Activated CD8-positive, alpha-beta T cell treated with anti-CD3 and anti-CD28 coated beads for 36 hours (primary cell): ENCODE measurements around the gene ST8SIA6. TPM values are rescaled to one million over a fixed set of nuclear protein-coding genes. Genes with fewer than 3 reads are reported as not detected.

Experiments used
- ATAC-seq: fragments of 200-7000 bp; cut with Tn5 transposase; one replicate; pipeline ENCODE4 v1.10.0; 2021; ENCODE audit warnings: mild to moderate bottlenecking, moderate library complexity
- CTCF ChIA-PET: fragments of 350-600 bp; sonication (Branson Sonifier 250); formaldehyde crosslinking; loops from one replicate; lab custom pipeline; 2021; ENCODE audit warnings: antibody characterized with exemption; lab: Charles Lee
- POLR2A ChIA-PET: fragments of 350-600 bp; sonication (Branson Sonifier 250); formaldehyde crosslinking; loops from one replicate; lab custom pipeline; 2021; ENCODE audit warnings: antibody characterized with exemption; lab: Charles Lee
- DNase-seq: peaks from one replicate; pipeline ENCODE4 v3.0.0-alpha.2; 2020
- H3K27ac Mint-ChIP-seq: one replicate; pipeline ENCODE4 v1.8.0; 2021; ENCODE audit warnings: mild to moderate bottlenecking, mixed read lengths
- H3K27me3 Mint-ChIP-seq: one replicate; pipeline ENCODE4 v1.8.0; 2021; ENCODE audit warnings: mixed read lengths
- H3K36me3 Mint-ChIP-seq: one replicate; pipeline ENCODE4 v1.8.0; 2021; ENCODE audit warnings: low read depth, mixed read lengths
- H3K4me1 Mint-ChIP-seq: one replicate; pipeline ENCODE4 v1.8.0; 2021; ENCODE audit warnings: low read depth, mixed read lengths
- H3K4me3 Mint-ChIP-seq: one replicate; pipeline ENCODE4 v1.8.0; 2021; ENCODE audit warnings: mild to moderate bottlenecking, moderate library complexity, mixed read lengths
- H3K9me3 Mint-ChIP-seq: one replicate; pipeline ENCODE4 v1.8.0; 2021; ENCODE audit warnings: mixed read lengths
- intact Hi-C: fragments of 100-400 bp; cut with micrococcal nuclease; formaldehyde crosslinking; loops from one replicate; pipeline ENCODE4 v1.10.0; 2022
- total RNA-seq, 2 experiments: library from RNA; stranded (reverse); gene quantifications; one replicate each; pipeline ENCODE4 v1.2.3, GENCODE V29; 2021
- TF ChIP-seq, protein P1 (sequence below): fragments of 200-600 bp; IDR thresholded peaks from one replicate; pipeline ENCODE4 v1.8.0; 2022; ENCODE audit warnings: antibody characterized with exemption, mild to moderate bottlenecking

The ST8SIA6 gene
- total RNA-seq, 2 experiments from 2014 or later = not detected

DNA sequence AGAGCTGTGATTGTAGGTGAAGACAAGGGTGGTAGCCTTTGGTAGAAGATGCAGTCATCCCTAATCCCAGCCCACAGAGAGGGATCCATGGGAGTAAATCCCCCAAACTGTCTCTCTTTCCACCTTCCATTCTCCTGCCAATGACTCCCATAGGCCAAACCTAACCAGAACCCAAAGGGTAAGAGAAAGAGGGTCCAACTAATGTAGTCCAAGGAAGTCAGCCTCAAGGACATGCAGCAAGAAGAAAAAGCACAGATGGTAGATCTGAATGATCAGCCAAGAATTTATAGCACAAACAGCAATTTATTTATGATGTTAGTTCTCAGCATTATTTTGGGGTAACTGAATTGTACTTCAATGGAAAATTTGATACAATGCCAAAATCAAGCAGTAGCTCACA is 87.7 kb downstream of the ST8SIA6 start:
- Mint-ChIP-seq H3K27me3 (no peaks in the 10 kb centered on the region), H3K9me3 (peaks cover 4% of the 10 kb centered on the region), H3K36me3 (no peaks in the 10 kb centered on the region), H3K27ac (no peak overlapping the region), H3K4me1 (peaks cover 3% of the 10 kb centered on the region), H3K4me3 (no peak overlapping the region)
- DNase-seq (no peak), ATAC-seq (no peak)
- TF ChIP-seq, protein P1, sequence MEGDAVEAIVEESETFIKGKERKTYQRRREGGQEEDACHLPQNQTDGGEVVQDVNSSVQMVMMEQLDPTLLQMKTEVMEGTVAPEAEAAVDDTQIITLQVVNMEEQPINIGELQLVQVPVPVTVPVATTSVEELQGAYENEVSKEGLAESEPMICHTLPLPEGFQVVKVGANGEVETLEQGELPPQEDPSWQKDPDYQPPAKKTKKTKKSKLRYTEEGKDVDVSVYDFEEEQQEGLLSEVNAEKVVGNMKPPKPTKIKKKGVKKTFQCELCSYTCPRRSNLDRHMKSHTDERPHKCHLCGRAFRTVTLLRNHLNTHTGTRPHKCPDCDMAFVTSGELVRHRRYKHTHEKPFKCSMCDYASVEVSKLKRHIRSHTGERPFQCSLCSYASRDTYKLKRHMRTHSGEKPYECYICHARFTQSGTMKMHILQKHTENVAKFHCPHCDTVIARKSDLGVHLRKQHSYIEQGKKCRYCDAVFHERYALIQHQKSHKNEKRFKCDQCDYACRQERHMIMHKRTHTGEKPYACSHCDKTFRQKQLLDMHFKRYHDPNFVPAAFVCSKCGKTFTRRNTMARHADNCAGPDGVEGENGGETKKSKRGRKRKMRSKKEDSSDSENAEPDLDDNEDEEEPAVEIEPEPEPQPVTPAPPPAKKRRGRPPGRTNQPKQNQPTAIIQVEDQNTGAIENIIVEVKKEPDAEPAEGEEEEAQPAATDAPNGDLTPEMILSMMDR = no peak
- CTCF ChIA-PET = interaction anchor here (4.5 kb wide), 1 partner anchor 9 kb away, joined by 35 read pairs; no protein-coding TSS in a partner anchor
- intact Hi-C loops = no loop called here
- POLR2A ChIA-PET = no interaction called here

DNA sequence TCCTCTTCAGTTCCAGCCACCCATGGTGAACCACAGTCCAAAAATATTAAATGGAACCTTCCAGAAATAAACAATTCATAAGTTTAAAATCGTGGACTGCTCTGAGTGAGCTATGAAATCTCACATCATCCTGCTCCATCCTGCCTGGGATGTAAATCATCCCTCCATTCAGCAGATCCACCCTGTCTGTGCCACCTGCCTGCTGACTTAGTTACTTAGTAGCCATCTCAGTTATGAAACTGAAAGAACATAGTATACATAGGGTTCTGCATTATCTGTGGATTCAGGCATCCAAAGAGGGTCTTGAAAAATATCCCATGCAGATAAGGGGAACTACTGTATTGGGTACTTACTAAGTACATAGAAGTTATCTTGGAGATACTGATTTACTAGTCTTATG is 89.0 kb downstream of the ST8SIA6 start:
- ATAC-seq = no peak

DNA sequence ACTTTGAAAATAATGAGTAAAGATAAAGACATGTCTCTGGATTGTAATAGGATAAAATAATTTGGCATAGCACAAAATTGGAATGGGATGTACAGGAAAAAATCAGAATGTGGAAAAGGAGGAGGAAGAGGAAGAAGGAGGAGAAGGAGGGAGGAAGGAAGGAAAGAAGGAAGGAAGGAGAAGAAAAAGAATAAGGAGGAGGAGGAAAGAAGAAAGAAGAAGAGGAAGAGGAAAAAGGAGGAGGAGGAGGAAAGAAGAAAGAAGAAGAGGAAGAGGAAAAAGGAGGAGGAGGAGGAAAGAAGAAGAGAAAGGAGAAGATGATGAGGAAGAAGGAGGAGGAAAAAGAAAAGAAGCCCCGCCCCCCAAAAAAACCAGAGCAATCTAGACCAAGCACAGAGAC is 95.9 kb downstream of the ST8SIA6 start:
- intact Hi-C loops = no loop called here
- no peak for ATAC-seq

More for the DNA sequence above, 89.0 kb downstream of the ST8SIA6 start:
- ChIA-PET CTCF (interaction anchor here (0.7 to 4.5 kb wide), 3 partner anchors 11 to 64 kb away, joined by 3 to 35 read pairs (median 3); no protein-coding TSS in a partner anchor), POLR2A (no interaction called here)
- H3K4me1 Mint-ChIP-seq = peaks cover 3% of the 10 kb centered on the region
- no peaks in the 10 kb centered on the region for H3K36me3 Mint-ChIP-seq
- DNase-seq = no peak
- peaks cover 1% of the 10 kb centered on the region for H3K27me3 Mint-ChIP-seq
- H3K9me3 Mint-ChIP-seq = peaks cover 4% of the 10 kb centered on the region
- TF ChIP-seq, protein P1 = no peak
- intact Hi-C loops = no loop called here
- H3K4me3 Mint-ChIP-seq = no peak overlapping the region
- no peak overlapping the region for H3K27ac Mint-ChIP-seq

DNA sequence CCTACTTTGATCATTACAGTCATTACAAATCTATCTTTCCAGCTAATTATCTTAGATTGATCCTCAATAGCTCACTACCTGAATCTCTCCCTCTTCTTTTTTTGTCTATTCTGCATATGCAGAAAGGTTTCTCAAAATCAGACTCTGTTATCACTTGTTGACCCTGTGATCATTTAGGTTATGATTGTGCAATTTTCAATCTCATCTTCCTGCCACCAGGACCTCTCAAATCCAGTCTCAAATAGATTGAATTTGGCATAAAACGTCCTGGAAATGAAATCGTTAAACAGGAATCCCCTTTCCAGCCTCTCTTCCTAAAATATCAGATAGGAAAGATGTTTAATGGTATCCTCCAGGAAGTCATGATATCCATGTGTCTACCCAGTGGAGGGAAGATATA is 96.6 kb downstream of the ST8SIA6 start:
- ATAC-seq (no peak), DNase-seq (no peak)
- no peaks in the 10 kb centered on the region for H3K36me3 Mint-ChIP-seq
- TF ChIP-seq, protein P1 = no peak
- H3K4me1 Mint-ChIP-seq = peaks cover 4% of the 10 kb centered on the region
- no peak overlapping the region for H3K27ac Mint-ChIP-seq
- H3K27me3 Mint-ChIP-seq = peaks cover 3% of the 10 kb centered on the region
- no peaks in the 10 kb centered on the region for H3K9me3 Mint-ChIP-seq
- ChIA-PET POLR2A (no interaction called here), CTCF (no interaction called here)
- no peak overlapping the region for H3K4me3 Mint-ChIP-seq
- intact Hi-C loops = no loop called here

More for the DNA sequence above, 95.9 kb downstream of the ST8SIA6 start:
- CTCF ChIA-PET = no interaction called here
- TF ChIP-seq, protein P1 = no peak
- POLR2A ChIA-PET = no interaction called here
- Mint-ChIP-seq H3K9me3 (no peaks in the 10 kb centered on the region), H3K36me3 (no peaks in the 10 kb centered on the region), H3K4me3 (no peak overlapping the region), H3K27ac (no peak overlapping the region), H3K4me1 (peaks cover 3% of the 10 kb centered on the region), H3K27me3 (peaks cover 3% of the 10 kb centered on the region)
- DNase-seq = no peak

DNA sequence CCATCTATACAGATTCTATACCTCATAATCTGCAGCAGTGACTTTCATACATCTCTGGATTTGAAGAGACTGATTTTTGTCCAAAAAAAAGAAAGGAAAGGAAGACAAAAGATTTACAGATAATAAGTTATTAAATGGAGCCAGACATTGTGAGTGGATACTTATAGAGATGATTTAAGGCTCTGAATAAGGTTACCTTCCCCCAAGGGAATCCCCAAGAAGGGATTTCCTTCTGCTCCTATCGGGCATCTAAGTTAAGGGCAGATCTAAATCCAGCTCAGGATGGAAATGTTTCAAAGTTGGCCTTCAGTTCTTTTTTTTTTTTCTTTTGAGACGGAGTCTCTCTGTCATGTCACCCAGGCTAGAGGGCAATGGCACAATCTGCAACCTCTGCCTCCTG is 97.6 kb downstream of the ST8SIA6 start:
- ChIA-PET CTCF (no interaction called here), POLR2A (interaction anchor here (0.7 kb wide), 1 partner anchor 117 kb away, joined by 3 read pairs; no protein-coding TSS in a partner anchor)
- TF ChIP-seq, protein P1 = no peak
- Mint-ChIP-seq H3K4me1 (peaks cover 4% of the 10 kb centered on the region), H3K27me3 (peaks cover 6% of the 10 kb centered on the region), H3K9me3 (no peaks in the 10 kb centered on the region), H3K36me3 (no peaks in the 10 kb centered on the region), H3K4me3 (no peak overlapping the region), H3K27ac (no peak overlapping the region)
- ATAC-seq (no peak), DNase-seq (no peak)
- intact Hi-C loops = no loop called here
